ENCODE results near the gene MAST3.

Gene MAST3

DNA sequence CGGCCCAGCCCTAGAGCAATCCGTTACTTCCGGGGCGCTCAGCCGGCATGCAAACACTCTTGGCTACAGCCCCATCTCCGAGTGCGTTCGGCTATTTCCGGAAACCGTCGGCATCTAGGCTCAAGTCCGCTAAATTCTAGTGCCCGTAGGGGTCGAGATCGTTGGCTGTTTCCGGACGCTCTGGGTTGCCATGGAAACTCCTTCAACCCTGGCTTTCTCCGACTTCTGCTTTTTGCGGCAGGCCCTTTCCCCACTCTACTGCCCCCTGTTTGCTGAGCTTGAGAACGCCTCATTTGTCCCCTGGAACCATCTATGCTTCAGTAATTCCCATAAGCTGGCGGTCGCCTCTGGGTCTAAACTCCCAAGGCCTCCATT is 54.9 kb downstream of the MAST3 start (continued):
- peak; percentile 51 for TF ChIP-seq ZEB2 (tag by site-specific recombination; IDR thresholded peaks at IDR 0.05)
- TF ChIP-seq, protein P1, sequence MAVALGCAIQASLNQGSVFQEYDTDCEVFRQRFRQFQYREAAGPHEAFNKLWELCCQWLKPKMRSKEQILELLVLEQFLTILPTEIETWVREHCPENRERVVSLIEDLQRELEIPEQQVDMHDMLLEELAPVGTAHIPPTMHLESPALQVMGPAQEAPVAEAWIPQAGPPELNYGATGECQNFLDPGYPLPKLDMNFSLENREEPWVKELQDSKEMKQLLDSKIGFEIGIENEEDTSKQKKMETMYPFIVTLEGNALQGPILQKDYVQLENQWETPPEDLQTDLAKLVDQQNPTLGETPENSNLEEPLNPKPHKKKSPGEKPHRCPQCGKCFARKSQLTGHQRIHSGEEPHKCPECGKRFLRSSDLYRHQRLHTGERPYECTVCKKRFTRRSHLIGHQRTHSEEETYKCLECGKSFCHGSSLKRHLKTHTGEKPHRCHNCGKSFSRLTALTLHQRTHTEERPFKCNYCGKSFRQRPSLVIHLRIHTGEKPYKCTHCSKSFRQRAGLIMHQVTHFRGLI (tag by site-specific recombination; IDR thresholded peaks at IDR 0.05) = peak; percentile 16; the same call in 1 of the 2 replicates
- TF ChIP-seq ZBTB48 (tag by site-specific recombination; IDR thresholded peaks at IDR 0.05) = peak; percentile 83
- TF ChIP-seq, protein P2, sequence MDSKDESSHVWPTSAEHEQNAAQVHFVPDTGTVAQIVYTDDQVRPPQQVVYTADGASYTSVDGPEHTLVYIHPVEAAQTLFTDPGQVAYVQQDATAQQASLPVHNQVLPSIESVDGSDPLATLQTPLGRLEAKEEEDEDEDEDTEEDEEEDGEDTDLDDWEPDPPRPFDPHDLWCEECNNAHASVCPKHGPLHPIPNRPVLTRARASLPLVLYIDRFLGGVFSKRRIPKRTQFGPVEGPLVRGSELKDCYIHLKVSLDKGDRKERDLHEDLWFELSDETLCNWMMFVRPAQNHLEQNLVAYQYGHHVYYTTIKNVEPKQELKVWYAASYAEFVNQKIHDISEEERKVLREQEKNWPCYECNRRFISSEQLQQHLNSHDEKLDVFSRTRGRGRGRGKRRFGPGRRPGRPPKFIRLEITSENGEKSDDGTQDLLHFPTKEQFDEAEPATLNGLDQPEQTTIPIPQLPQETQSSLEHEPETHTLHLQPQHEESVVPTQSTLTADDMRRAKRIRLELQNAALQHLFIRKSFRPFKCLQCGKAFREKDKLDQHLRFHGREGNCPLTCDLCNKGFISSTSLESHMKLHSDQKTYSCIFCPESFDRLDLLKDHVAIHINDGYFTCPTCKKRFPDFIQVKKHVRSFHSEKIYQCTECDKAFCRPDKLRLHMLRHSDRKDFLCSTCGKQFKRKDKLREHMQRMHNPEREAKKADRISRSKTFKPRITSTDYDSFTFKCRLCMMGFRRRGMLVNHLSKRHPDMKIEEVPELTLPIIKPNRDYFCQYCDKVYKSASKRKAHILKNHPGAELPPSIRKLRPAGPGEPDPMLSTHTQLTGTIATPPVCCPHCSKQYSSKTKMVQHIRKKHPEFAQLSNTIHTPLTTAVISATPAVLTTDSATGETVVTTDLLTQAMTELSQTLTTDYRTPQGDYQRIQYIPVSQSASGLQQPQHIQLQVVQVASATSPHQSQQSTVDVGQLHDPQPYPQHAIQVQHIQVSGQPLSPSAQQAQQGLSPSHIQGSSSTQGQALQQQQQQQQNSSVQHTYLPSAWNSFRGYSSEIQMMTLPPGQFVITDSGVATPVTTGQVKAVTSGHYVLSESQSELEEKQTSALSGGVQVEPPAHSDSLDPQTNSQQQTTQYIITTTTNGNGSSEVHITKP (tag by site-specific recombination; IDR thresholded peaks at IDR 0.05) = peak; percentile 85
- TF ChIP-seq, protein P3, sequence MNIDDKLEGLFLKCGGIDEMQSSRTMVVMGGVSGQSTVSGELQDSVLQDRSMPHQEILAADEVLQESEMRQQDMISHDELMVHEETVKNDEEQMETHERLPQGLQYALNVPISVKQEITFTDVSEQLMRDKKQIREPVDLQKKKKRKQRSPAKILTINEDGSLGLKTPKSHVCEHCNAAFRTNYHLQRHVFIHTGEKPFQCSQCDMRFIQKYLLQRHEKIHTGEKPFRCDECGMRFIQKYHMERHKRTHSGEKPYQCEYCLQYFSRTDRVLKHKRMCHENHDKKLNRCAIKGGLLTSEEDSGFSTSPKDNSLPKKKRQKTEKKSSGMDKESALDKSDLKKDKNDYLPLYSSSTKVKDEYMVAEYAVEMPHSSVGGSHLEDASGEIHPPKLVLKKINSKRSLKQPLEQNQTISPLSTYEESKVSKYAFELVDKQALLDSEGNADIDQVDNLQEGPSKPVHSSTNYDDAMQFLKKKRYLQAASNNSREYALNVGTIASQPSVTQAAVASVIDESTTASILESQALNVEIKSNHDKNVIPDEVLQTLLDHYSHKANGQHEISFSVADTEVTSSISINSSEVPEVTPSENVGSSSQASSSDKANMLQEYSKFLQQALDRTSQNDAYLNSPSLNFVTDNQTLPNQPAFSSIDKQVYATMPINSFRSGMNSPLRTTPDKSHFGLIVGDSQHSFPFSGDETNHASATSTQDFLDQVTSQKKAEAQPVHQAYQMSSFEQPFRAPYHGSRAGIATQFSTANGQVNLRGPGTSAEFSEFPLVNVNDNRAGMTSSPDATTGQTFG (tag by site-specific recombination; IDR thresholded peaks at IDR 0.05; ENCODE audit: borderline replicate concordance) = no peak
- peak; percentile 77 for TF ChIP-seq ZNF341 (tag by site-specific recombination; IDR thresholded peaks at IDR 0.05; ENCODE audit: low read depth)
- peak; percentile 85 for TF ChIP-seq ZBTB17 (tag by site-specific recombination; IDR thresholded peaks at IDR 0.05)
- TF ChIP-seq ZNF76 (tag by site-specific recombination; IDR thresholded peaks at IDR 0.05; ENCODE audit: borderline replicate concordance, low read depth) = peak; percentile 57; the same call in 1 of the 2 replicates
- TF ChIP-seq ZNF544 (tag by site-specific recombination; IDR thresholded peaks at IDR 0.05) = no peak
- 0 out of 2 replicates have a peak, but pooled peaks have one; percentile 4 for TF ChIP-seq ZNF654 (tag by site-specific recombination; IDR thresholded peaks at IDR 0.05; ENCODE audit: low read depth)
- peak; percentile 91 for TF ChIP-seq PRDM1 (tag by site-specific recombination; IDR thresholded peaks at IDR 0.05)
- TF ChIP-seq, protein P4, sequence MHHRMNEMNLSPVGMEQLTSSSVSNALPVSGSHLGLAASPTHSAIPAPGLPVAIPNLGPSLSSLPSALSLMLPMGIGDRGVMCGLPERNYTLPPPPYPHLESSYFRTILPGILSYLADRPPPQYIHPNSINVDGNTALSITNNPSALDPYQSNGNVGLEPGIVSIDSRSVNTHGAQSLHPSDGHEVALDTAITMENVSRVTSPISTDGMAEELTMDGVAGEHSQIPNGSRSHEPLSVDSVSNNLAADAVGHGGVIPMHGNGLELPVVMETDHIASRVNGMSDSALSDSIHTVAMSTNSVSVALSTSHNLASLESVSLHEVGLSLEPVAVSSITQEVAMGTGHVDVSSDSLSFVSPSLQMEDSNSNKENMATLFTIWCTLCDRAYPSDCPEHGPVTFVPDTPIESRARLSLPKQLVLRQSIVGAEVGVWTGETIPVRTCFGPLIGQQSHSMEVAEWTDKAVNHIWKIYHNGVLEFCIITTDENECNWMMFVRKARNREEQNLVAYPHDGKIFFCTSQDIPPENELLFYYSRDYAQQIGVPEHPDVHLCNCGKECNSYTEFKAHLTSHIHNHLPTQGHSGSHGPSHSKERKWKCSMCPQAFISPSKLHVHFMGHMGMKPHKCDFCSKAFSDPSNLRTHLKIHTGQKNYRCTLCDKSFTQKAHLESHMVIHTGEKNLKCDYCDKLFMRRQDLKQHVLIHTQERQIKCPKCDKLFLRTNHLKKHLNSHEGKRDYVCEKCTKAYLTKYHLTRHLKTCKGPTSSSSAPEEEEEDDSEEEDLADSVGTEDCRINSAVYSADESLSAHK (tag by site-specific recombination; IDR thresholded peaks at IDR 0.05) = 0 out of 2 replicates have a peak, but pooled peaks have one; percentile 1
- 0 out of 2 replicates have a peak, but pooled peaks have one; percentile 10 for TF ChIP-seq ZXDB (tag by site-specific recombination; IDR thresholded peaks at IDR 0.05)
- TF ChIP-seq, protein P5, sequence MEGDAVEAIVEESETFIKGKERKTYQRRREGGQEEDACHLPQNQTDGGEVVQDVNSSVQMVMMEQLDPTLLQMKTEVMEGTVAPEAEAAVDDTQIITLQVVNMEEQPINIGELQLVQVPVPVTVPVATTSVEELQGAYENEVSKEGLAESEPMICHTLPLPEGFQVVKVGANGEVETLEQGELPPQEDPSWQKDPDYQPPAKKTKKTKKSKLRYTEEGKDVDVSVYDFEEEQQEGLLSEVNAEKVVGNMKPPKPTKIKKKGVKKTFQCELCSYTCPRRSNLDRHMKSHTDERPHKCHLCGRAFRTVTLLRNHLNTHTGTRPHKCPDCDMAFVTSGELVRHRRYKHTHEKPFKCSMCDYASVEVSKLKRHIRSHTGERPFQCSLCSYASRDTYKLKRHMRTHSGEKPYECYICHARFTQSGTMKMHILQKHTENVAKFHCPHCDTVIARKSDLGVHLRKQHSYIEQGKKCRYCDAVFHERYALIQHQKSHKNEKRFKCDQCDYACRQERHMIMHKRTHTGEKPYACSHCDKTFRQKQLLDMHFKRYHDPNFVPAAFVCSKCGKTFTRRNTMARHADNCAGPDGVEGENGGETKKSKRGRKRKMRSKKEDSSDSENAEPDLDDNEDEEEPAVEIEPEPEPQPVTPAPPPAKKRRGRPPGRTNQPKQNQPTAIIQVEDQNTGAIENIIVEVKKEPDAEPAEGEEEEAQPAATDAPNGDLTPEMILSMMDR (tag by site-specific recombination; IDR thresholded peaks at IDR 0.05) = peak; percentile 87
- no peak for TF ChIP-seq ZNF10 (tag by site-specific recombination; IDR thresholded peaks at IDR 0.05)

Data from HEK293 (cell line).